ENCODE results near the gene CCIN.
A peak's percentile ranks its signal among the peaks of the same experiment; 100 is the strongest.
"Not testable (repeated sequence)": the region's sequence is repeated elsewhere in the genome, so short reads cannot be mapped to it uniquely, and the experiment has no call there.

The CCIN gene

GRCh38 chr9:36126016-36126730 is 43.0 kb upstream of the CCIN start:
- H3K4me3 ChIP-seq (ENCODE audit: low read length): no peak overlapping the region
- TF ChIP-seq CTCF (IDR thresholded peaks at IDR 0.05; ENCODE audit: insufficient read depth, low read depth, low read length, missing control alignments): no peak
- DNase-seq (ENCODE audit: low read depth): no peak

GRCh38 chr9:36127652-36128244 is 41.4 kb upstream of the CCIN start:
- H3K4me3 ChIP-seq (ENCODE audit: low read length): no peak overlapping the region
- no peak for TF ChIP-seq CTCF (IDR thresholded peaks at IDR 0.05; ENCODE audit: insufficient read depth, low read depth, low read length, missing control alignments)
- DNase-seq (ENCODE audit: low read depth): no peak

- TF ChIP-seq CTCF (IDR thresholded peaks at IDR 0.05; ENCODE audit: insufficient read depth, low read depth, low read length, missing control alignments): no peak
- DNase-seq (ENCODE audit: low read depth): no peak
- H3K4me3 ChIP-seq (ENCODE audit: low read length): no peak overlapping the region
These were observed 40.8 kb upstream of the CCIN start for GRCh38 chr9:36128349-36128748.

- H3K4me3 ChIP-seq (ENCODE audit: low read length): no peak overlapping the region
- TF ChIP-seq CTCF (IDR thresholded peaks at IDR 0.05; ENCODE audit: insufficient read depth, low read depth, low read length, missing control alignments): no peak
- no peak for DNase-seq (ENCODE audit: low read depth)
These were observed 40.0 kb upstream of the CCIN start for GRCh38 chr9:36129139-36129538.

- not testable (repeated sequence) for DNase-seq (ENCODE audit: low read depth)
These were observed 37.5 kb upstream of the CCIN start for GRCh38 chr9:36131666-36132065.

GRCh38 chr9:36132086-36132485 is 37.1 kb upstream of the CCIN start:
- TF ChIP-seq CTCF (IDR thresholded peaks at IDR 0.05; ENCODE audit: insufficient read depth, low read depth, low read length, missing control alignments): no peak
- peak; percentile 74 for DNase-seq (ENCODE audit: low read depth)
- no peak overlapping the region for H3K4me3 ChIP-seq (ENCODE audit: low read length)

More at GRCh38 chr9:36131666-36132065, 37.5 kb upstream of the CCIN start:
- H3K4me3 ChIP-seq (ENCODE audit: low read length): not testable (repeated sequence)

GRCh38 chr9:36134761-36135505 is 34.3 kb upstream of the CCIN start:
- no peak for TF ChIP-seq CTCF (IDR thresholded peaks at IDR 0.05; ENCODE audit: insufficient read depth, low read depth, low read length, missing control alignments)
- H3K4me3 ChIP-seq (ENCODE audit: low read length): no peak overlapping the region
- DNase-seq (ENCODE audit: low read depth): no peak
